OCI-LY3 (cell line): ENCODE measurements around the gene PPP1R7.

Experiments used
- EZH2phosphoT487 ChIP-seq: fragments of 200-600 bp; shearing (Covaris generic); IDR thresholded peaks from 2 replicates; pipeline ENCODE4 v1.6.1; 2018; ENCODE audit warnings: antibody characterized with exemption, mixed run types, low read depth
- TF ChIP-seq, protein P1 (sequence below): fragments of 200-600, 300-600 bp; sonication (generic); IDR thresholded peaks from 2 replicates; pipeline ENCODE4 v1.5.1; 2014; ENCODE audit warnings: antibody characterized with exemption, low read length, low read depth

DNA sequence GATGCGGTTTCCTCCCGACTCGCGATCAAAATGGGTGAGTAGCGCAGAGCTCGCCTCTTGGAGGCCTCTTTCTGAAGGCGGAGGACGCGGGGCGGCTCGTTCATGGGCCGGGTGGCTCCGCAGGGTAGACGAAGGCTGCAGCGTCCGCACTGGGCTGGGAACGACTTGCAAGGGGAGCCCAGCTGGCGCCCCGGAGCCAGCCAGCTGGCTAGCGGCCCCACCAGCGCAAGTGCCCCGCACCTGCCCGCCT, 667 bp upstream of the PPP1R7 start:
- TF ChIP-seq, protein P1, sequence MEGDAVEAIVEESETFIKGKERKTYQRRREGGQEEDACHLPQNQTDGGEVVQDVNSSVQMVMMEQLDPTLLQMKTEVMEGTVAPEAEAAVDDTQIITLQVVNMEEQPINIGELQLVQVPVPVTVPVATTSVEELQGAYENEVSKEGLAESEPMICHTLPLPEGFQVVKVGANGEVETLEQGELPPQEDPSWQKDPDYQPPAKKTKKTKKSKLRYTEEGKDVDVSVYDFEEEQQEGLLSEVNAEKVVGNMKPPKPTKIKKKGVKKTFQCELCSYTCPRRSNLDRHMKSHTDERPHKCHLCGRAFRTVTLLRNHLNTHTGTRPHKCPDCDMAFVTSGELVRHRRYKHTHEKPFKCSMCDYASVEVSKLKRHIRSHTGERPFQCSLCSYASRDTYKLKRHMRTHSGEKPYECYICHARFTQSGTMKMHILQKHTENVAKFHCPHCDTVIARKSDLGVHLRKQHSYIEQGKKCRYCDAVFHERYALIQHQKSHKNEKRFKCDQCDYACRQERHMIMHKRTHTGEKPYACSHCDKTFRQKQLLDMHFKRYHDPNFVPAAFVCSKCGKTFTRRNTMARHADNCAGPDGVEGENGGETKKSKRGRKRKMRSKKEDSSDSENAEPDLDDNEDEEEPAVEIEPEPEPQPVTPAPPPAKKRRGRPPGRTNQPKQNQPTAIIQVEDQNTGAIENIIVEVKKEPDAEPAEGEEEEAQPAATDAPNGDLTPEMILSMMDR, result no peak
- TF ChIP-seq EZH2phosphoT487, result no peak
